CD4-positive, alpha-beta T cell treated with Interferon gamma for 1 hour (primary cell): ENCODE data around the gene MRPS18B.

Experiments used
- DNase-seq: peaks from one replicate; pipeline ENCODE4 v3.0.0-alpha.2; 2020

Gene MRPS18B

GRCh38 chr6:30617565-30618269 is at the start of gene MRPS18B:
TSS of gene MRPS18B (plus strand) at chr6:30617840. CDS start at chr6:30617866, 26 bp downstream.
- peak; percentile 99 for DNase-seq

DNA sequence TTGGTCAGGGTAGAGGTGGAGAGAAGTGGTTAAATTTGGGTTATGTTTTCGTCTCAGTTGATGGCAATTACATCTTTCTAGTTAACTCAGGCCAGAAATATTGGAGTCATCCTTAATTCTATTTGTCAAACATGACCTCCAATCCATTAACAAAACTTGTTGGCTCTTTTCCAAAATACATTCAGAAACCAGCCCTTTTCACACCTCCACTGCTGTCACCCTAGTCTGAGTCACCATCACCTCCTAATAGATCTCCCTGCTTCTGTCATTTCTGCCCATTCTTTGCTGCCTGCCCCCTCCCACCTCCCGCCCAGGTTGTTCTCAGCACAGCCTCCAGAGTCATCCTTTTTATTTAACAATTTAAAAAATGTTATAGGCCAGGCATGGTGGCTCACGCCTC is 49.4 kb upstream of the MRPS18B start:
- DNase-seq: no peak

DNA sequence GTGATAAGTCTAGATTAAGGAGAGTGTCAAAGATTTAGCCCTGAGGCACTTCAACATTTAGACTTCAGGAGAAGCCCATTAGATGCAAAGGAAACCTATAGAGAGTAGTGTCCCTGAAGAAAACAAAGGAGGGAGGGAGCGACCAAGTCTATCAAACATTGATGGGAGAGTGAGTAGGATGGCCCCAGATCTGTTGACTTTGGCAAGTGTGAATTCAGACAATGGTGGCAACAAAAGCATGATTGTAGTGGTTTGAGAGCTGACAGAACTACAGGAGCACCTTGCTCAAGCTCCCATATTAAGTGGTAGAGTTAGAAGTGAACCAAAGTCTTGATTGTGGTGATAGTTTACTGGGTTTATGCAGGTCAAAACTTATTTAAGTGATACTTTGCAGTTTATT is 47.4 kb upstream of the MRPS18B start:
- no peak for DNase-seq

DNA sequence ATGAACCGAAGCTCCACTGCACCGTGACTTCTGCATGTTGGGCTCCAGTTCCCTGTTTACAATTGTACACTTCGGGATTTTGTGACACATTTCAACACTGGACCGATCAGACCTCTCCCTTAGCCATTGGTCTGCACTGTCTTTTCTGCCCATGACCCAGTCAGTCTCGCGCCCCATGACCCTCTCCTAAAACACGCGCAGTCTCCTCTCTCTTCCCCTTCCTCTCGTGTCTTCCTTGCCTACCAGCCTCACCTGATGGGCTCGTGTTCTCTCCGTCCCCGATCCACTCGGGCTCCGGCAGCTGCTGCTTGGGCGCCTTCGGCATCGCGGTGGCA is 46.9 kb upstream of the MRPS18B start:
- no peak for DNase-seq

DNA sequence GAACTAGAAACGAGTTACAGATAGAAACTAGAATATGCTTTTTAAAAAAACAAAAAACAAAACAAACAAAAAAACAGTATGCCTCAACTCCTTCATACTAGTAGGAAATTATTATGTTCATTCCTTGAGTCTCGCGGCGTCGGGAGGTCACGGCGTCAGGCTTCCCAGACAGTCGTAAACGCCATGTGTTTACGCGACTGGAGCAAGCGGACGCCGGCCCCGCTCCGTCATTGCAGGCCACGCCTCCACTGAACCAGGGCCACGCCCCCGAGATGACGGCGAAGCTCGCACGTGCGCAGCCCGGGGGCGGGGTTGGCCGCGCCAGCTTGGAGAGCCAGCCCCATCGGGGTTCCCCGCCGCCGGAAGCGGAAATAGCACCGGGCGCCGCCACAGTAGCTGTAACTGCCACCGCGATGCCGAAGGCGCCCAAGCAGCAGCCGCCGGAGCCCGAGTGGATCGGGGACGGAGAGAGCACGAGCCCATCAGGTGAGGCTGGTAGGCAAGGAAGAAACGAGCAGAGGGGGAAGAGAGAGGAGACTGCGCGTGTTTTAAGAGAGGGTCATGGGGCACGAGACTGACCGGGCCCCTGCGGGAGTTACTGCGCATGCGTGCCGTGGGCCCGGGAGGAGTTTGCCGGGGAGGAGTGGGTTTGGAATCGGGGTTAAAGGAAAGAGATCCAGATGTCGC is 46.4 kb upstream of the MRPS18B start, which contains the start of gene ABCF1:
TSS of gene ABCF1 (plus strand) at position 368 of the 687 bp plus-strand sequence. CDS start at position 414, 46 bp downstream.
- DNase-seq: peak; percentile 98

- no peak for DNase-seq
Measured at GRCh38 chr6:30571762-30572082, 45.9 kb upstream of the MRPS18B start.

DNA sequence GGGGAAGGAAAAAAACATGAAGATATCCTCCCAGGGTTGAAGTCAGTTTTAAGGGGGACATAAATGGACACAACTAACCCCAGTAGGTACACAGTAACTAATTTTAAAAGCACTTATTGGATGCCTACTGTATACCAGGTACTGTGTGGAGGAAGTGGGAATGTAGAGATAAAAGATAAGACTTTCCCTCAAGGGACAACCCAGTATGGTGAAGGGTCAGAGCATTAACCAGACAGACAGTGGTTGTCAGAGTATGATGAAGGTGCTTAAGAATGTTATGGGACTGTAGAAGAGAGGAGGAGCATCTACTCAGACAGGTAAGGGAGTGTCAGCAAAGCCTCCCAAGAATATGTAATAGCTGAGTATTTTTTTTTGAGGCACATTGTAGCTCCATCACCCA is 45.5 kb upstream of the MRPS18B start:
- no peak for DNase-seq

- no peak for DNase-seq
Measured at GRCh38 chr6:30573113-30573512, 44.5 kb upstream of the MRPS18B start.

DNA sequence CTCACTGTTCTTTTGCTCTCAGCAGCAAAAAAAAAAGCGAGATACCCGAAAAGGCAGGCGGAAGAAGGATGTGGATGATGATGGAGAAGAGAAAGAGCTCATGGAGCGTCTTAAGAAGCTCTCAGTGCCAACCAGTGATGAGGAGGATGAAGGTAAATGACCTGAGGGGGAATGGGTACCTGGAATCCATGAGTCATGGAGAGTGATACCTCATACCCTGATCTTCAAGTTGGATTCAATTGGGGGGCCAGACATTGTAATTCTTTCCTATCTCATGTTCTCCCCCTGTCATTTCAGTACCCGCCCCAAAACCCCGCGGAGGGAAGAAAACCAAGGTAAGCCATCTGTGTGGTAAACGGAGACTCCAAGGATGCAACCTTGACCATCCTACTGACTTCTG is 39.6 kb upstream of the MRPS18B start:
- DNase-seq: no peak

DNA sequence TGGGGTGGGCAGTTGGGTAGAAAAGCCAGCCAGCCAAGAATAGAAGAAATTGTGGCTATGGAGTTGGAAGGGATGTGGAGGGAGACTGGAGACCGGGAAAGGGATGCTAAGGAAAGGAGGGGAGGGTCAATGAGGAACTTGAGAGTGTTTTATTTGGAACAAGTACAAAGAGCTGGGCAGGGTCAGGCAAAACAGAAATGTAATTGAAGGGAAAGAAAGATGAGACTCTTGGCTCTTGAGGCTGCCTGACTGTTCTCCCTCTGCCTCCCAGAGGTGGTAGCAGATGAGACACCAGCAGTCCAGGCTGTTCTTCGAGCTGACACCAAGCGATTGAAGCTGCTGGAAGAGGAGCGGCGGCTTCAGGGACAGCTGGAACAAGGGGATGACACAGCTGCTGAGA is 33.7 kb upstream of the MRPS18B start:
- DNase-seq: no peak

DNA sequence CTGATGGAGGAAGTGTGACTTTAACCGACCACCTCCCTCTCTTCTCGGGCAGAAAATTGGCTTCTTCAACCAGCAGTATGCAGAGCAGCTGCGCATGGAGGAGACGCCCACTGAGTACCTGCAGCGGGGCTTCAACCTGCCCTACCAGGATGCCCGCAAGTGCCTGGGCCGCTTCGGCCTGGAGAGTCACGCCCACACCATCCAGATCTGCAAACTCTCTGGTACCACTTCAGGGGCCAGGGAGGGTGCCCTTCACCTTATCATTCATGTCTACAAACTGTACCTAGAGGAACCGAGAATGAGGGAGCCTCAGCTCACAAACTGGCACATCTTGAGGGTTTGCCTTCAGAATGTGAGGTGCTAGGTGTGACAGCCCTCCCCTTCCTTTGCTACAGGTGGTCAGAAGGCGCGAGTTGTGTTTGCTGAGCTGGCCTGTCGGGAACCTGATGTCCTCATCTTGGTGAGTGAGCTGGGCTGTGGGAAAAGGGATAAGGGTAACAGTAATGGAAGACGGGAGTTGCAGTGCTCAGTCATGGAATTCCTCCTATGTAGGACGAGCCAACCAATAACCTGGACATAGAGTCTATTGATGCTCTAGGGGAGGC is 27.8 kb upstream of the MRPS18B start:
- DNase-seq: no peak

DNA sequence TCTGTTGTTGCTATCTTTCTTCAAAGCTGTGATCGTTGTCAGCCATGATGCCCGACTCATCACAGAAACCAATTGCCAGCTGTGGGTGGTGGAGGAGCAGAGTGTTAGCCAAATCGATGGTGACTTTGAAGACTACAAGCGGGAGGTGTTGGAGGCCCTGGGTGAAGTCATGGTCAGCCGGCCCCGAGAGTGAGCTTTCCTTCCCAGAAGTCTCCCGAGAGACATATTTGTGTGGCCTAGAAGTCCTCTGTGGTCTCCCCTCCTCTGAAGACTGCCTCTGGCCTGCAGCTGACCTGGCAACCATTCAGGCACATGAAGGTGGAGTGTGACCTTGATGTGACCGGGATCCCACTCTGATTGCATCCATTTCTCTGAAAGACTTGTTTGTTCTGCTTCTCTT is 27.1 kb upstream of the MRPS18B start:
- no peak for DNase-seq

DNA sequence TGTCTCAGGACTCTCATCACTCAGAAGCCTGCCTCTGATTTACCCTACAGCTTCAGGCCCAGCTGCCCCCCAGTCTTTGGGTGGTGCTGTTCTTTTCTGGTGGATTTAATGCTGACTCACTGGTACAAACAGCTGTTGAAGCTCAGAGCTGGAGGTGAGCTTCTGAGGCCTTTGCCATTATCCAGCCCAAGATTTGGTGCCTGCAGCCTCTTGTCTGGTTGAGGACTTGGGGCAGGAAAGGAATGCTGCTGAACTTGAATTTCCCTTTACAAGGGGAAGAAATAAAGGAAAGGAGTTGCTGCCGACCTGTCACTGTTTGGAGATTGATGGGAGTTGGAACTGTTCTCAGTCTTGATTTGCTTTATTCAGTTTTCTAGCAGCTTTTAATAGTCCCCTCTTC is 26.6 kb upstream of the MRPS18B start:
- DNase-seq: no peak

DNA sequence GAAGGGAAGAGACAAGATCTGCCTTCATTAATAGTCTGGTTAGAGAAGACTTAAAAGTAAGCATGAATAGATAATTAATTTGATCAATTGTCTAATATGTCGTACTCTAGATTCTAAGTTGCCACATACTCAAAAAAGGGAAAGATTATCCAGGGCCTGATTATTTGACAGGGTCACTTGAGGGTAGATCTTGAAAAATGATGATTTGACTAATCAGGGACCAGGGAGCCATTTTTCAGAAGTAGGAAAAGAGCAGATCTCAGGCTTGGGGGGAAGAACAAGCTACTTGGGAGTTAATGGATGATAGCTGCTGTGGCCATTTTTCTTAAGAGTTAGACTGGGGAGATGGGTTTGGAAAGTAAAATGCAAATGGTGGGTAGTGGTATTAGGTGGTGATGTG is 25.4 kb upstream of the MRPS18B start:
- DNase-seq: no peak

- peak; percentile 71 for DNase-seq
Measured at GRCh38 chr6:30597315-30598144, 20.1 kb upstream of the MRPS18B start.

GRCh38 chr6:30598912-30599624 is 18.6 kb upstream of the MRPS18B start:
- no peak for DNase-seq

DNA sequence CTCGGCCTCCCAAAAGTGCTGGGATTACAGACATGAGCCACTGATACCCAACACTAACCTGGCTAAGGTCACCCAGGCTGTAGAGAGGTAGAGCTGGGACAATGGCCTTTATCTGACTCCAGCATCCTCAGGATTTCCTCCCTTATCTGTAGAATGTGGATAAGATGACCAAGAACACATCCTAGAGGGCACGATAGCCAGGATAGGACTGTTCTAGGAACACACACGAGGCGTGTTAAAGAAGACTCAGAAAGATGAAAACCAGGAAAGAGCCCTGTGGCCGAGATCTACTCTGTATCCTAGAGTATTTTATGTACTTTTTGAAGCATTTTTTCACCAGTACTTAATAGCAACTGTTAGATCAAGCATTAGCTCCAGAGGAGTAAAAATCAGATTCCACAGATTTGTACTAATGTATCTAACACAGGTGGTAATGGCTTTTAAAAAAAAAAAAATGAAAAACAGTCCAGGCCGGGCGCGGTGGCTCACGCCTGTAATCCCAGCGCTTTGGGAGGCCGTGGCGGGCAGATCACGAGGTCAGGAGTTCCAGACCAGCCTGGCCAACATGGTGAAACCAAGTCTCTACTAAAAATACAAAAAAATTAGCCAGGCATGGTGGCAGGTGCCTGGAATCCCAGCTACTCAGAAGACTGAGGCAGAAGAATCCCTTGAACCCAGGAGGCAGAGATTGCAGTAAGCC is 17.9 kb upstream of the MRPS18B start:
- no peak for DNase-seq

DNA sequence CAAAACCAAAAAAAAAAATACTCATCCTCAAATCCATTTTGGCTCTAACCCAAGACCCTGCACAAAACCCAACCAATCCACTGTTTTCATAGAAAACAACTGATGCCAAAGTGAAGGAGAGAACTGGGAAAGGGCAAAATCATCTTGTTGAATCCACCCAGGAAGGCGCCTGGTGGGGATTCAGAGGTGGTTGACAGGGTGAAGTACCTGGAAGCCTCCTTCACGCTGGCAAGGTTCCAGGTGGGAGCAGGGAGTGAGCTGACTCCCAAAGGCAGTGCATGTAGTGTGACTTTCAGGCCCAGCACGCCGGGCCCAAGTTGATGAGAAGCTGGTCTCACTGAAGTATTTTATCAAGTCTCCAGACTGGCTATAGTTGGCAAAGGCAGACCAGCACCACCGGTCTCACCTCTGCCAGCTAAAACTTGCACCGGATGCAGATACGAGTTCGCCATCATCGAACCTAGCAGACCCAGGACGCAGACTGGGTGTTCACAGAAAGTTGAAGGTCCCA is 17.1 kb upstream of the MRPS18B start:
- no peak for DNase-seq

GRCh38 chr6:30601436-30601814 is 16.2 kb upstream of the MRPS18B start:
- DNase-seq: peak; percentile 25

DNA sequence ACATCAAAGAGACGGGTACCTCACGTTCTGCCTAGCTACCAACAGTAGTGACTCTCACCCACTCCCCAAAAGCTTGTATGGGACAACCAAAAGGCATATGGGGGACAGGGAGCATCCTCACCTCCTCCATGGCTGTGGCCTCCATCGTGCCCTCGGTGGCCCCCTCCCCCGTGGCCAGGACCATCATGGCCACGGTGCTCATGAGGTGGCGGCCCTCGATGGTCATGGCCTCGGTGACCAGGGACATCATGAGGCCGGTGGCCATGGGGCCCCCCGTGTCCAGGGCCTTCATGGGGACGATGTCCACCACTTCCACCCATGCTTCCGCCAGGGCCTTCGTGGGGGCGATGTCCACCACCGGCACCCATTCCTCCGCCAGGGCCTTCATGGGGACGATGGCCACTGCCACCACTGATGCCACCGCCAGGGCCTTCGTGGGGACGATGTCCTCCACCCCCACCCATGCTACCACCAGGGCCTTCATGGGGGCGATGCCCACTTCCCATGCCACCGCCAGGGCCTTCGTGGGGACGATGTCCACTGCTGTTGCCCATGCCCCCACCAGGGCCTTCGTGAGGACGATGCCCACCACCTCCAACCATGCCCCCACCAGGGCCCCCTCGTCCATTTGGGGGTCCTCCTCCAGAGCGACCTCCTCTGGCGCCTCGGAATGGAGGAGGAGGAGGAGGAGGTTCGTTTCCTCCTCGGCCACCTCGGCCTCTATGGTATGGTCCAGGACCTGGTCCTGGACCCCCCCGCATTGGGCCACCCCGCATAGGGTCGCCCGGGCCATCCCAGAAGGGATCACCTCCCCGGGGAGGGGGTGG is 15.6 kb upstream of the MRPS18B start:
- DNase-seq: no peak

- DNase-seq: no peak
Measured at GRCh38 chr6:30603961-30604360, 13.7 kb upstream of the MRPS18B start.
